ENCODE data around the gene ZBTB44. TPM values are rescaled to one million over a fixed set of nuclear protein-coding genes. Genes with fewer than 3 reads are reported as not detected.

The ZBTB44 gene
- total RNA-seq, 1 experiment from 2014 or later: 32.5 TPM

GRCh38 chr11:130340671-130341319 lies 26.1 kb upstream of the ZBTB44 start:
- H3K4me1 ChIP-seq (ENCODE audit: control insufficient read depth in 1 of 2, insufficient read depth in 2 of 2, low read length in 2 of 2): no peaks in the 10 kb centered on the region
- H3K4me3 ChIP-seq (replicated peaks in 1 of 2; ENCODE audit: low read depth in 1 of 2, low read length in 2 of 2): no peak overlapping the region
- TF ChIP-seq ELF1 (IDR thresholded peaks at IDR 0.05; ENCODE audit: borderline replicate concordance, low read depth): no peak
- no peak for TF ChIP-seq EZH2 (IDR thresholded peaks at IDR 0.05)
- TF ChIP-seq POLR2AphosphoS5 (IDR thresholded peaks at IDR 0.05; ENCODE audit: low read depth, low read length): no peak
- no peak for TF ChIP-seq ZFX (IDR thresholded peaks at IDR 0.05)
- ChIA-PET RAD21 (ENCODE audit: low non-redundant PET in 1 of 2, low total read pairs in 2 of 2, uncharacterized antibody in 2 of 2, unreplicated experiment in 2 of 2) (no interaction called here), POLR2A (no interaction called here), CTCF (no interaction called here)
- no peaks in the 10 kb centered on the region for H3K27me3 ChIP-seq (ENCODE audit: insufficient read depth, low read length)
- H2AFZ ChIP-seq (ENCODE audit: low read depth, low read length, poor library complexity, severe bottlenecking): no peak overlapping the region
- no peak overlapping the region for H3K9ac ChIP-seq (ENCODE audit: low read length)
- intact Hi-C loops (cut with micrococcal nuclease): no loop called here
- ATAC-seq: no peak
- H3K79me2 ChIP-seq (ENCODE audit: insufficient read depth, low read length): no peaks in the 10 kb centered on the region
- H3K9me3 ChIP-seq (ENCODE audit: control insufficient read depth in 1 of 2, insufficient read depth in 1 of 2, low read depth in 1 of 2, low read length in 2 of 2): no peaks in the 10 kb centered on the region
- H3K9me2 ChIP-seq (ENCODE audit: insufficient read depth): no peaks in the 10 kb centered on the region
- no peaks in the 10 kb centered on the region for H3K36me3 ChIP-seq (ENCODE audit: control insufficient read depth in 1 of 2, insufficient read depth in 2 of 2, low read length in 2 of 2)
- no peak overlapping the region for H3K4me2 ChIP-seq (ENCODE audit: low read length)
- H4K20me1 ChIP-seq (ENCODE audit: insufficient read depth): no peaks in the 10 kb centered on the region
- BruUV-seq (replicated peaks): no TSS peak
- H3K27ac ChIP-seq (ENCODE audit: low read depth, low read length): no peak overlapping the region
- DNase-seq (ENCODE audit: low read depth, low spot score): no peak

DNA sequence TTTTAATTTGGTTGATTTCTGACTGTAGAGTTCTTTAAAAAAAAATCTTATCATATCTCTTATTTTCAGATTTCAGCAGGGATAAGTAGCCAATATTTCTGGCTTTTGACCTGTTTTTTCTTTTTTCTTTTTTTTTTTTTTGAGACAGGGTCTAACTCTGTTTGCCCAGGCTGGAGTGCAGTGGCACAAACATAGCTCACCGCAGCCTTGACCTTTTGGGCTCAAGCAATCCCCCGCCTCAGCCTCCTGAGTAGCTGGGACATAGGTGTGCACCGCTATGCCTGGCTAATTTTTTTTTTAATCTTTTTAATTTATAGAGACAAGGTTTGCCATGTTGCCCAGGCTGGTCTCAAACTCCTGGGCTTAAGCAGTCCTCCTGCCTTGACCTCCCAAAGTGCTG lies 23.9 kb upstream of the ZBTB44 start:
- no peaks in the 10 kb centered on the region for H3K36me3 ChIP-seq (ENCODE audit: control insufficient read depth in 1 of 2, insufficient read depth in 2 of 2, low read length in 2 of 2)
- no peak overlapping the region for H3K27ac ChIP-seq (ENCODE audit: low read depth, low read length)
- H3K27me3 ChIP-seq (ENCODE audit: insufficient read depth, low read length): no peaks in the 10 kb centered on the region
- no peaks in the 10 kb centered on the region for H3K79me2 ChIP-seq (ENCODE audit: insufficient read depth, low read length)
- no peak for DNase-seq (ENCODE audit: low read depth, low spot score)
- no TSS peak for BruUV-seq (replicated peaks)
- no peaks in the 10 kb centered on the region for H3K9me2 ChIP-seq (ENCODE audit: insufficient read depth)
- no peak overlapping the region for H3K4me2 ChIP-seq (ENCODE audit: low read length)
- no peaks in the 10 kb centered on the region for H3K9me3 ChIP-seq (ENCODE audit: control insufficient read depth in 1 of 2, insufficient read depth in 1 of 2, low read depth in 1 of 2, low read length in 2 of 2)
- H2AFZ ChIP-seq (ENCODE audit: low read depth, low read length, poor library complexity, severe bottlenecking): no peak overlapping the region
- no peak overlapping the region for H3K9ac ChIP-seq (ENCODE audit: low read length)
- intact Hi-C loops (cut with micrococcal nuclease): no loop called here
- ChIA-PET CTCF (no interaction called here), RAD21 (ENCODE audit: low non-redundant PET in 1 of 2, low total read pairs in 2 of 2, uncharacterized antibody in 2 of 2, unreplicated experiment in 2 of 2) (no interaction called here), POLR2A (no interaction called here)
- H4K20me1 ChIP-seq (ENCODE audit: insufficient read depth): no peaks in the 10 kb centered on the region
- no peak overlapping the region for H3K4me3 ChIP-seq (replicated peaks in 1 of 2; ENCODE audit: low read depth in 1 of 2, low read length in 2 of 2)
- no peak for TF ChIP-seq REST (IDR thresholded peaks at IDR 0.05; ENCODE audit: low read depth)
- no peak for TF ChIP-seq ZNF274 (IDR thresholded peaks at IDR 0.05; ENCODE audit: low read depth, low read length)
- no peak for TF ChIP-seq RAD21 (IDR thresholded peaks at IDR 0.05; ENCODE audit: low read depth)
- no peak for TF ChIP-seq ZBTB33 (IDR thresholded peaks at IDR 0.05; ENCODE audit: extremely low read depth, insufficient replicate concordance, low read length)
- no peaks in the 10 kb centered on the region for H3K4me1 ChIP-seq (ENCODE audit: control insufficient read depth in 1 of 2, insufficient read depth in 2 of 2, low read length in 2 of 2)
- no peak for ATAC-seq
